Measurements from ENCODE around the gene MFAP4.

The MFAP4 gene

DNA sequence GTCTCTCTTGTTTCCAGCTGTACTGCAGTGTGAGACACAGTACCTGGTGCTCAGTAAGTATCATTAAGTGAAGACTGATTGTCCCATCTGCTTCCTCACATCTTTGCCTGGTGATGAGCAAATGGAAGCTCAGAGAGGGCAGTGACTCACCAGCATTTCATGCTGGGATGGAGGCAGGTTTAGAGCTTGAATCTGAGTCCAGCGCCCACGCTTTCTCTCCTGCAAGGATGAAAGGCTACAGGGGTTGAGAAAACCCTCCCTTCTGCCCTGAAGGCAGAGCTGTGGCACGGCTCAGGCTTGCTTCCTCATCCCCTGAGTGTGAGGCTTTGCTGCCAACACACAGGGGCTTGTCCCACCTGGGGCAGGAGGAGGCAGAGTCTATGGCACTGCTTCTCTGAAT is 22.5 kb upstream of the MFAP4 start:
- no peak for DNase-seq

DNA sequence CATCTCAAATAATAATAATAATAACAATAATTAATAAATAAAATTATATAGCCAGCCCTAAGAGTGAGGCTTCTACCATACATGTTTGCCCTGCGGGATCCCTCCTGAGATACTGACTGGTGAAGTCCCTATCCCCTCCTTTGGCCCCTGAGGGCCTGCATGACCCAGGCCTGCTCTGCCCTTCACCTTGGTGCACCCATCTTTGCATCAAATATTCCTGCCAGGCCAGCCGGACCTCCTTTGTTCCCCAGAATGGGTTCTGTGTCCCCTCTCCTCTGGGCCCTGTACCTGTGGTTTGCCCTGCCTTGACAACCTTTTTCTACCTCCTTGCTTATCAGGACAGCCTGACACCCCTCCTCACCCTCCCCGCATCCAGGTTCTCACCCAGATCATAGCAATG is 22.1 kb upstream of the MFAP4 start:
- no peak for DNase-seq

DNA sequence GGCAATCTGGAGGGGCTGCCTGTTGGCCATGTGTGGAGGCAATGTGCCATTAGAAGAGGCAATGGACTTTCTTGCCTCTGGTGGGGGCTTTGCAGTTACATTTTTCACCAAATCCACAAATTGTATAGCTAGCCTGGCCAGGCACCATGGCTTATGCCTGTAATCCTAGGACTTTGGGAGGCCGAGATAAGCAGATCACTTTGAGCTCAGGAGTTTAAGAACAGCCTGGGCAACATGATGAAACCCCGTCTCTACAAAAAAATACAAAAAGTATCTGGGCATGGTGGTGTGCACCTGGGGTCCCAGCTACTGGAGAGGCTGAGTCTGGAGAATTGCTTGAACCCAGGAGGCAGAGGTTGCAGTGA is 21.3 kb upstream of the MFAP4 start:
- DNase-seq: no peak

- no peak for DNase-seq
Measured at GRCh38 chr17:19407601-19408345, 20.8 kb upstream of the MFAP4 start.

DNA sequence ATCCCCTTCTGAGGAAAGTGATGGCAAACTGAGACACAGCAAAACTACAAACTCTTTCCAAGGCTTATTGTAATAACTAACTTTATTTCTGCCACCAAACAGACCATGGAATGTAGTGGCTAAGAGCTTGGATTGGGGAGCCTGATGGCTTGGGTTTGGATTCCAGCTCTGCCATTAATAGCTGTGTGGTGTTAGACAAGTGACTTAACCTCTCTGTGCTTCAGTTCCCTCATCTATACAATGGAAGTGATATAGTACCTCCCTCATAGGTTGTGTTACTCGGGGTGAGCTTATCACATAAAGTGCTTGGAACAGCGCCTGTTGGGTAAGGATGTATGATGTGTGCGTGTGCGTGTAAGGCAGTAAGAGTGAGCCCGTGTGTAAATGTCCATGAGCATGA is 18.1 kb upstream of the MFAP4 start:
- DNase-seq: no peak

DNA sequence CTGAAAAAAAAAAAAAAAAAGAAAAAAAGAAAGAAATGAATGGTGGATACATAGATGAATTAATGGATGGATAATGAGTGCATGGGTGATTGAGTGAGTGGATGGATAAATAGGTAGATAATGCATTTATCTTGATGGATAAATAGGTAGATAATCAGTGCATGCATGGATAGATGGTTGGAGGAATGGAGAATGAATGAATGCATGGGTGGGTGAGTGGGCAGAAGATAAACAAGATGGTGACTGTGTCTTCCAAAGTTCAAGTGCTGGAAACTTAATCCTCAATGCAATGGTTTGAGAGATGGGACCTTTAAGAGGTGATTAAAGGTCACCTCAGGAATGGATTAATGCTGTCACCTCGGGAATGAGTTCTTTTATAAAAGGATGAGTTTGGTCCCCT is 17.3 kb upstream of the MFAP4 start:
- no peak for DNase-seq

DNA sequence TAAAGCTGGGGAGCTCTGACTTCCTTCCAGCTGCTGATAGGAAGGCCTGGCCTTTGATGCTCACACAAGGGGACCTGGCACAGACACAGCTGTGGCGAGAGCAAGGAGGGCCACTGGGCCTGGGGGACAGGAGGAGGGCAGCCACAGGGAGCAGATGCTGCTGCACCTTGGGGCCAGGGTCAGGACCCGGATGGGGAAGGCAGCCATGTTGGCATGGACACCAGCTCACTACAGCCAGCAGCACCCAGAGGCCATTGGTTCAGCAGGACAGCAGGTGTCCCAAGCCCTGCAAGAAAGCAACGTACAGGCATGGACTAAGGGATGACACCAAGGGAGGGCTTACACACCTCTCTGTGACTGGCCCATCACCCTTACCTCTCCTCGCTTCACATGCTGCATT is 16.0 kb upstream of the MFAP4 start:
- DNase-seq: no peak

DNA sequence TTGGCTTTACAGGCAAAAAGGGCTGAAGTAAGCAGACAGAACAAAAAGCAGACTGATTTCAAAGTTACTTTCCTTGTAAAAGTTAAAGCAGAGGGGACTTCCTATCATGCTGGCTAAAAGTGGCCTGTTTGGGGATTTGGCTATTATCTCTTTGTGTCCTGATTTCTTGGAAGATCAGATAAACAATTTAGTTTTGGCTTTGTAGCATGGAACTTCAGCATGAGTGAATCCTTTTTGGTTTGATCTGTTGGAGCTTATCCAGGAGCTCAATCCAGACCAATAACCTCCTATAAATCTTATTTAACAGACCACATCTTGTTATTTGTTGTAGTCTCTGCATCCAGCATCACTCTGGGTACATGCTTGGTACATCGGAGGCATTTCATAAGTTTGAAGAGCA is 15.2 kb upstream of the MFAP4 start:
- no peak for DNase-seq

DNA sequence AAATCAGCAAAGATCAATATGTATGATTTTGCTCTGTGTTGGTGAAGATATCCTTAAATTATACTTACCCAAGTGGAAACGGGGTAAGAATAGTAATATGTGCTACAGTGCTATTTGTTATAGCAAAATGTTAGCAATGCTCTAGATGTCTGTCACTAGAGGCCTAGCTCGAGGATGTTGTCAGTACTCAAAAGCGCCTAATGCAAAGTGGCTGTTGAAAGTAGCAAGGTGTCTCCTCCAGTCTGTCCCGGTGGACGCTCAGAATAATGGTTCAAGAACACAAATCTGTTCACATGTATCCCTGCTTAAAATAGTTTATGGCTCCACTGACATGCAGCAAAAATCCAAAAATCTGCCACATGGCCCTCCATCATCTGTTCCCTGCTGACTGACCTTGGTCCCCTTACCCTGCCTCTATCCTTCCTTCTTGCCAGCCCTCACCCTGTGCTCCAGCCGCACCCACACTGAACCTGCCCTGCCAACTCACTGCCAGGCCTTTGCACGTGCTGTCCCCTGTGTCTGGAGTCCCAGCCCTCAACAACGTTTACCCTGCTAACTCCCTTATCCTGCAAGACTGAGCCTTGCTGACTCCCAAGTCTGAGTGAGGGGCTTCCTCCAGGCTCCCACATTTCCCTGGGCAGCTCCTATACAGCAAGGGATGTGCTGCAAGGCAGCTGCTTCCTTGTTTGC is 14.5 kb upstream of the MFAP4 start:
- no peak for DNase-seq

GRCh38 chr17:19399750-19400450 is 12.9 kb upstream of the MFAP4 start:
- DNase-seq: no peak

GRCh38 chr17:19398301-19399181 is 11.6 kb upstream of the MFAP4 start:
- DNase-seq: no peak

GRCh38 chr17:19397556-19398041 is 10.6 kb upstream of the MFAP4 start:
- no peak for DNase-seq

- DNase-seq: no peak
Measured at GRCh38 chr17:19392303-19392702, 5.3 kb upstream of the MFAP4 start.

- DNase-seq: no peak
Measured at GRCh38 chr17:19391432-19391831, 4.4 kb upstream of the MFAP4 start.

DNA sequence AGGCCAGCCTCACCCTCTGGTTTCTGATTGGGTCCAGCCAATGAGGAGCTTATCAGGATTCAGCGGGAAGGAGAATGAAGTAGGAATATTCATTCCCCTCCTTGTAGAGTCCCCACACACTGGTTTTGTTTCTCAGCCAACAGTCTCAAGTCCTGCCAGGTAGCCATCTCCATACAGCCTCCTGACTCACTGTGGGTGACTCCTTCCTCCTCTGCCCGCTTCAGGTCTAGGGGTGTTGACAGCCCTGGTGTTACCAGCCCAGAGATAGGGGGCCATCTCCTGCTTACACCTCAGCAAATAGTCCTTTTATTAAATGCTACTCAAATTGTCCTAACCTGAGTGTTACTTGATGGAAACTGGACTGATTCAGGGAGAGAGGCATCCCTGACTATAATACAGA is 4.0 kb upstream of the MFAP4 start:
- DNase-seq: no peak

DNA sequence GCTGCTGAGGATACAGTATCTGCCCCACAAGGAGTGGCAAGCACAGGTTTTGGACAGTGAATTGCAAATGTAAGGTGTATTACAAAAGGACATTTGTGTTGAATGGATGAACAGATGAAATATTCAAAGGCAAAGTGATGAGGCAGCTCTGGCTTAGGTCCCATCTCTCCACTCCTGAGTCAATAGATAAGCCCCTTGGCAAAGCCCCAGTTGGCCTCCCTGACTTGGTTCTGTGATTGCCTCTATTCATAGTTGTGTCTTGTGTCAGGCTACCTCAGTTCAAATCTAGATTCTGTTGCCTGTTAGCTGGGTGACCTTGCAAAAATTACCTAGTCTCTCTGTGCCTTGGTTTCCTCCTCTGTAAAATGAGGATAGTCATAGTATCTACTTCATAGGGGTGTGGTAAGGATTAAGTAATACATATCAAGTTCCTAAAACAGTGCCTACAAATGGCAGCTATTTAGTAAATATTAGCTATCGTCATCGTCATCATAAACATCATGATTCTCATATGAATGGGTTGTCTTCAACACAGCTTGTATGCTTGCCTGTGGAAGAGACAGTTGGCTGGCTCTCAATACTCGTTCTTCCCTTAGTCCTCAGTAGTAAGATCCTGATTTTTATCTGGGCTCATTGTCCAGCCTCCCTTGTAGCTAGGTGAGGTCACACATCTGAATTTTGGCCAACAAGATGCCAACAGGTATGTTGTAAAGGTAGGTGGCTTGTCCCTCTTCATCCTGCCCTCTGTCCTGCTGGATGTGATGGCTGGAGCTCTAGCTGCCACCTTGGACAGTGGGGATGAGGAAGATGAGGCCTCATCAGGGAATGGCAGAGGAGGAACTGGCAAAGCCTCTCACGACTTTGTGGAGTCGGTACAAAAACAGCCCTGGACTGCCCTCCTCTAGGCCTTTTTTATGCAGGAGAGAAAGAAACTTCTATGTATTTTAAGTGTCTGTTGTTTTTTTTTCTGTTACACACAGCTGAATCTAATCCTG is 2.1 kb upstream of the MFAP4 start:
- DNase-seq: no peak

- DNase-seq: peak; percentile 25
Measured at GRCh38 chr17:19387921-19388521, 1.0 kb upstream of the MFAP4 start.

- DNase-seq: peak; percentile 47
Measured at GRCh38 chr17:19386051-19386929, 700 bp downstream of the MFAP4 start.

GRCh38 chr17:19385521-19385983 is 1.4 kb downstream of the MFAP4 start:
- DNase-seq: no peak

Data from retina (tissue), 1 donor.